Activated B cell treated with CpG ODN at 0.5 μM for 24 hours (primary cell): Measurements from ENCODE around the gene TNFRSF18. TPM values are rescaled to one million over a fixed set of nuclear protein-coding genes. Genes with fewer than 3 reads are reported as not detected.

ENCODE experiments used
- ATAC-seq: fragments of 200-7000 bp; cut with Tn5 transposase; one replicate; pipeline ENCODE4 v1.10.0; 2021; ENCODE audit warnings: low read depth, mild to moderate bottlenecking, moderate library complexity
- CTCF ChIA-PET: fragments of 350-600 bp; sonication (Branson Sonifier 250); formaldehyde crosslinking; loops from one replicate; lab custom pipeline; 2021; ENCODE audit warnings: antibody characterized with exemption; lab: Charles Lee
- POLR2A ChIA-PET: fragments of 350-600 bp; sonication (Branson Sonifier 250); formaldehyde crosslinking; loops from one replicate; lab custom pipeline; 2021; ENCODE audit warnings: antibody characterized with exemption; lab: Charles Lee
- DNase-seq: peaks from one replicate; pipeline ENCODE4 v3.0.0; 2022
- H3K27ac Mint-ChIP-seq: one replicate; pipeline ENCODE4 v1.8.0; 2020; ENCODE audit warnings: mixed read lengths
- H3K27me3 Mint-ChIP-seq: one replicate; pipeline ENCODE4 v1.8.0; 2021; ENCODE audit warnings: mixed read lengths
- H3K36me3 Mint-ChIP-seq: one replicate; pipeline ENCODE4 v1.8.0; 2021; ENCODE audit warnings: low read depth, mixed read lengths
- H3K4me1 Mint-ChIP-seq: one replicate; pipeline ENCODE4 v1.8.0; 2021; ENCODE audit warnings: mixed read lengths
- H3K4me3 Mint-ChIP-seq: one replicate; pipeline ENCODE4 v1.8.0; 2020; ENCODE audit warnings: mild to moderate bottlenecking, mixed read lengths
- H3K9me3 Mint-ChIP-seq: one replicate; pipeline ENCODE4 v1.8.0; 2020; ENCODE audit warnings: mixed read lengths
- intact Hi-C: fragments of 100-400 bp; cut with micrococcal nuclease; formaldehyde crosslinking; loops from one replicate; pipeline ENCODE4 v1.15.1; 2024
- total RNA-seq: library from RNA; stranded (reverse); gene quantifications from 2 replicates; pipeline ENCODE4 v1.2.3, GENCODE V29; 2022
- TF ChIP-seq, protein P1 (sequence below): fragments of 200-600 bp; IDR thresholded peaks from one replicate; pipeline ENCODE4 v1.8.0; 2022; ENCODE audit warnings: antibody characterized with exemption, mild to moderate bottlenecking

The TNFRSF18 gene
- total RNA-seq, 1 donor from 2014 or later = 37.5 TPM

DNA sequence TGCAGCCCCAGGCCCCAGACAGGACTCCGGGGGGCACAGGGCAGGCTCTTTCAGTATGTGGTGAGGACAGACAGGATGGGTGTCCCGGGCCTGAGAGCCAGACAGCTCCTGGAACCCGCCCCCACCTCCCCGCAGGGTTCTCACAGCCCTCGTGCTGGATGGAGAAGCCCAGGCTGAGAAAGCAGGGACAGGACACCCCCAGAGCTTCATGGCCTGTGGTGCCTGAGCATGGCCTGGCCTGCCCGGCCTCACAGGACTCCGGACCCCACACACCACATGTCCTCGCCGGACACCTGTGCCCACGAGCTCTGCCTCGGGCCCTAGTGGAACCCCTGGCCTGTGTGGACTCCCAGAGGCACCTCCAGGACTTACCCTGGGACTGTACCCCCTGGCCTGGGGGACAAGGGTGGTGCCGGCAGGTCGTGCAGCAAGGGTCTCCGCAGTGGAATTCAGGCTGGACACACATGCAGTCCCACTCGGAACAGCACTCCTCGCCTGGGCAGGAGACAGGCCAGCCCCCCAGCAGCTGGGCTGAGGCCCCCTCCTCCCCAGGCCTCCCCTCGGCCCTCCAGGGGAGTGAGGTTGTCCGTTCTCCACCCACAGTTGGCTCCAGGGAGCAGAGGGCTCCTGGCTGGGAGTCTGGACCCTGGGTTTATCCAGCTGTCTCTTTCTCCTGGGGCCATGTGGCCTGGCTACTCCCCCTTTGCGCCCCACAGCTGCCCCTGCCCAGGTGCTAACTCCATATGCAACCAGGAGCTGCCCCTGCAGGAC, 1.2 kb downstream of the TNFRSF18 start:
- Mint-ChIP-seq H3K9me3 (no peaks in the 10 kb centered on the region), H3K4me3 (peak overlapping the region; percentile 75), H3K27me3 (peaks cover 2% of the 10 kb centered on the region), H3K36me3 (peaks cover 2% of the 10 kb centered on the region), H3K4me1 (peaks cover 41% of the 10 kb centered on the region), H3K27ac (no peak overlapping the region)
- intact Hi-C loops = loop anchor here (5.0 kb wide), 2 partner anchors 48 to 87 kb away; no protein-coding TSS in a partner anchor
- ATAC-seq (no peak), DNase-seq (peak; percentile 32)
- POLR2A ChIA-PET = interaction anchor here (0.6 to 2.1 kb wide), 4 partner anchors 20 to 410 kb away, joined by 3 to 8 read pairs (median 6); partner anchors contain the start of gene MIB2
- TF ChIP-seq, protein P1, sequence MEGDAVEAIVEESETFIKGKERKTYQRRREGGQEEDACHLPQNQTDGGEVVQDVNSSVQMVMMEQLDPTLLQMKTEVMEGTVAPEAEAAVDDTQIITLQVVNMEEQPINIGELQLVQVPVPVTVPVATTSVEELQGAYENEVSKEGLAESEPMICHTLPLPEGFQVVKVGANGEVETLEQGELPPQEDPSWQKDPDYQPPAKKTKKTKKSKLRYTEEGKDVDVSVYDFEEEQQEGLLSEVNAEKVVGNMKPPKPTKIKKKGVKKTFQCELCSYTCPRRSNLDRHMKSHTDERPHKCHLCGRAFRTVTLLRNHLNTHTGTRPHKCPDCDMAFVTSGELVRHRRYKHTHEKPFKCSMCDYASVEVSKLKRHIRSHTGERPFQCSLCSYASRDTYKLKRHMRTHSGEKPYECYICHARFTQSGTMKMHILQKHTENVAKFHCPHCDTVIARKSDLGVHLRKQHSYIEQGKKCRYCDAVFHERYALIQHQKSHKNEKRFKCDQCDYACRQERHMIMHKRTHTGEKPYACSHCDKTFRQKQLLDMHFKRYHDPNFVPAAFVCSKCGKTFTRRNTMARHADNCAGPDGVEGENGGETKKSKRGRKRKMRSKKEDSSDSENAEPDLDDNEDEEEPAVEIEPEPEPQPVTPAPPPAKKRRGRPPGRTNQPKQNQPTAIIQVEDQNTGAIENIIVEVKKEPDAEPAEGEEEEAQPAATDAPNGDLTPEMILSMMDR = no peak
- CTCF ChIA-PET = interaction anchor here (0.6 to 0.7 kb wide), 2 partner anchors 83 to 84 kb away, joined by 3 to 4 read pairs; no protein-coding TSS in a partner anchor

DNA sequence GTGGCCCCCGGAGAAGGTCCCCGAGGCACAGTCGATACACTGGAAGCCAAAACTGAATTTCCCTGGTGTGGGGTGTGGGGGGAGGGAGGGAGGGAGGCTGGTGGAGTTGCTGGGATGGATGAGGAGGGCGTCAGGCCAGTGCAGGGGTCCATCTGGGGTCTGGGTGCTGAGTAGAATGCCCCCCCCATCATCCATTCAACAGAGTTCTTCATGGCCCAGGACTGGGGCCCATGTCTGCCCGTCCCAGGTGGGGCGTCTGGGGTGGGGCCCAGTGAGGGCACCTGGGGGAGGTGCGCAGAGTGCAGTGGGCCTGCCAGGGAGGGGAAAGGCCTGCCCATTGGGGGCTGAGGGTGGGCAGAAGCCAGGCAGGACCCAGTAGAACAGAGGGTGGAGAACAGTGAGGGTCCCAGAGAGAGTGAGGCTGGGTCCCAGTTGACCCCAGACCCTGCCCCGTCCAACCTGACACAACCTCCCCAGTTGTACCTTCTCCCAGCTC, 1.9 kb downstream of the TNFRSF18 start:
- H3K27me3 Mint-ChIP-seq = peaks cover 2% of the 10 kb centered on the region
- TF ChIP-seq, protein P1 = no peak
- H3K27ac Mint-ChIP-seq = no peak overlapping the region
- ChIA-PET CTCF (interaction anchor here (0.7 kb wide), 1 partner anchor 82 kb away, joined by 4 read pairs; no protein-coding TSS in a partner anchor), POLR2A (interaction anchor here (1.5 to 2.1 kb wide), 2 partner anchors 46 to 68 kb away, joined by 4 to 8 read pairs; no protein-coding TSS in a partner anchor)
- peaks cover 42% of the 10 kb centered on the region for H3K4me1 Mint-ChIP-seq
- peaks cover 2% of the 10 kb centered on the region for H3K36me3 Mint-ChIP-seq
- H3K4me3 Mint-ChIP-seq = peak overlapping the region; percentile 38
- no peak for ATAC-seq
- DNase-seq = no peak
- H3K9me3 Mint-ChIP-seq = no peaks in the 10 kb centered on the region
- intact Hi-C loops = no loop called here

DNA sequence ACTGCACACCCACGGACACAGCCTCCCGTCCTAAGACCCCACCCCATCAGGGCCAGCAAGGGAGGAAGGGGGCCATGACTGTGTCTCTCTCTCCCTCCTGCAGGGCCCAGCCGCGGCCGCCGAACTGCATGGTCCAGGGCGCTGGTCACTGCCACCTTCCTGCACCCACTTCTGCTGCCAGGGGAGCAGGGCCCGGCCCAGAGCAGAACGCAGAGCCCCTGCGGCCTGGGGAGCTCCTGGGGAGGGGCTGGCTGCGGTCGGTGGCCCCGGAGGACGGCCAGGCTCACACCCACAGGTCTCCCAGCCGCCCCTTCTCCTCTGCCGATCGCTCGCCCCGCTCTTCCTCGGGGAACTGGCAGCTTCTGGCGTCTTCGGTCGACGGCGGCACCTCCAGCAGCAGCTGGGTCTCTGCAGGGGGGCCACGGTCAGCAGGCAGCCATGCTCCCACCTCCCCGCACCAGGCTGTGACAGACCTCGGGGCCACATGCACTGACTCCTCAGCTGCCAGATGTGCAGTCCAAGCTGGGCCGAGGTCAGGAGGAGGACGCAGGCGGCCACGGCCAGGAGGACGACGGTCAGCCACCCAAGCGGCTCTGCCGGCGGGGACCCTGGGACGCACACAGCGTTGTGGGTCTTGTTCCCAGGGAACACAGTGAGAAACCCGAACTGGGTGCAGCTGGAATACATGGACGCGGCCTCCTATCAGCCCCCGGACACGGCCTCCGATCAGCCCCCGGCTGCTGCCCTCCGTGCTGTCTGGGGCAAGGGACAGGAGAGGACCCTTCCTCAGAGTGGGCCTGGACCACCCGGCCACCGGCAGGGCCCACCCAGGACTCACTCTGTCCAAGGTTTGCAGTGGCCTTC, 2.6 kb downstream of the TNFRSF18 start:
- no peak overlapping the region for H3K27ac Mint-ChIP-seq
- H3K4me1 Mint-ChIP-seq = peaks cover 37% of the 10 kb centered on the region
- peaks cover 2% of the 10 kb centered on the region for H3K27me3 Mint-ChIP-seq
- H3K9me3 Mint-ChIP-seq = no peaks in the 10 kb centered on the region
- ATAC-seq (no peak), DNase-seq (peak; percentile 26)
- ChIA-PET POLR2A (interaction anchor here (1.0 to 2.1 kb wide), 2 partner anchors 45 to 67 kb away, joined by 3 to 8 read pairs; no protein-coding TSS in a partner anchor), CTCF (no interaction called here)
- intact Hi-C loops = no loop called here
- H3K36me3 Mint-ChIP-seq = peaks cover 2% of the 10 kb centered on the region
- TF ChIP-seq, protein P1 = no peak
- no peak overlapping the region for H3K4me3 Mint-ChIP-seq

DNA sequence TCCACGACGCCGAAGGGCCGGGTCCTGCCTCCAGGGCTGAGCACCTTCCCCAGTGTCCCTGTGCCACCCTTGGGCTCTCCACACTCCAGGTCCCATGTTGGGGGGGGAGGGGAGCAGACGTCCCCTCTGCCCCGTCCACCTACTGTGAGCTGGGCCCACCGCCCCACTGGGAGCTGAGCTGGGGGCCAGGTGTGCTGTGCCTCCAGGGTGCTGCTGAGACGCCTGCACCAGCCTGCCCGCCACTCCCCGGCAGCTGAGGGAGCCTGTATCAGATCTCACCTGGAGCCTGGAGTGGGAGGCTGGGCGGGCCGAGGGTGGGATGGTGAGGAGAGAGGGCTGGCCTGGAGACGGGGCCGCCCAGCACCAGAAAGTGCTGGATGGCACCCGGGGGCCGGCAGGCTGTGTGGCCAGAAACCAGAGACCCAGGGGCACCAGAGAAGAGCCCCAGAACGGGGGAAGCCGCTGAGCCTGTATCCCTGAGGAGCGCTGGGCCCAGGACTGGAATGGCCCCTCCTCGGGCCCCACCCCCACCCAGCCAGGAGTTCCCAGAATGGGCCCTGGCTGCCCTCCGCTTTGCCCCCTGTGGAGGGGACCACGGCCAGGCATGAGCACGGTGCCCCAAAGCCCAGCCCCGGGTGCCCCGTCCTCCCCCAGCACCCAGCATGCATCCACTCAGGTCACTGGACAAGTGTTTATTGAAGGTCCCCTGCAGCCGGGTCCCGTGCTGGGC, 3.4 kb downstream of the TNFRSF18 start:
- TF ChIP-seq, protein P1 = no peak
- ChIA-PET CTCF (no interaction called here), POLR2A (interaction anchor here (1.0 to 2.1 kb wide), 2 partner anchors 45 to 66 kb away, joined by 3 to 8 read pairs; no protein-coding TSS in a partner anchor)
- Mint-ChIP-seq H3K4me1 (peaks cover 31% of the 10 kb centered on the region), H3K9me3 (no peaks in the 10 kb centered on the region), H3K36me3 (peaks cover 2% of the 10 kb centered on the region), H3K4me3 (no peak overlapping the region), H3K27me3 (no peaks in the 10 kb centered on the region), H3K27ac (no peak overlapping the region)
- ATAC-seq = no peak
- intact Hi-C loops = no loop called here
- DNase-seq = peak; percentile 28
